22Rv1 (cell line): ENCODE results near the gene RIMS4.
A peak's percentile ranks its signal among the peaks of the same experiment; 100 is the strongest.

ENCODE experiments used
- ZFX ChIP-seq: fragments of 450-650 bp; IDR thresholded peaks from 2 replicates; pipeline ENCODE4 v1.6.1; 2017; ENCODE audit warnings: antibody characterized with exemption, borderline replicate concordance
- TF ChIP-seq, protein P1 (sequence below): fragments of 450-650 bp; IDR thresholded peaks from 2 replicates; pipeline ENCODE4 v1.5.1; 2017; ENCODE audit warnings: mild to moderate bottlenecking

DNA sequence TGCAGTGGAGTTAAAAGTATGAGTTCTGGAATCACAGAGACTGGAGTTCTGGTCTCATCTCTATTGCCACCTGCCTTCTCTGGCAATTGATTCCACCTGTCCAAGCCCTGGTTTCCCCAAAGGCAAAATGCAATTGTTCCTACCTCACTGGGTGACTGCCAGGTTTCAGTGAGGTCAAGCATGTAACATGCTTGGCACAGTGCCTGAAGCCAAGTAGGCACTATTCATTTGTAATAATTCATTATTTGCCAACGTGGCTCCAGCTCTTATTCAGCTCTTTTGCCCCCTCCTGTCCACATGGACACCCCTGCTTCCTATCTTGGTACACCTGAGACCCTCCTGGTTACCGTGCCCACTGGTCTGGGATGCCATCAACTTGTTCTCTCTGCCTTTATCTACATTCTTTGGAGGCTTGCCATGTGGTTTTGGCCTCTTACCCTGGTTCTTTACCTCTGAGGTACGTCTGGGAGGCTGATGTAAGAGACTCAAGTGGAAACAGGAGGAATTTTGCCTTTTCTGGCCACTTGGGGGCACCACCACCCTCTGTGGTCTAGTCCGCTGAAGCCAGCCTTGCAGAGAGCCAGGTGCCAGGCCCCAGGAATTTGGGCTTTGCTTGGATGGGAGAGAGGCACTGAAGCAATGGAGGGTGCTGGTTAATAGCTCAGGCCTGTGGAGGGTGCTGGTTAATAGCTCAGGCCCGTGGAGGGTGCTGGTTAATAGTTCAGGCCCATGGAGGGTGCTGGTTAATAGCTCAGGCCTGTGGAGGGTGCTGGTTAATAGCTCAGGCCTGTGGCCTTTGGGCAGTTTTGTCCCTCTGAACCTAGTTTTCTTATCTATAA is 63.0 kb downstream of the RIMS4 start:
- TF ChIP-seq, protein P1, sequence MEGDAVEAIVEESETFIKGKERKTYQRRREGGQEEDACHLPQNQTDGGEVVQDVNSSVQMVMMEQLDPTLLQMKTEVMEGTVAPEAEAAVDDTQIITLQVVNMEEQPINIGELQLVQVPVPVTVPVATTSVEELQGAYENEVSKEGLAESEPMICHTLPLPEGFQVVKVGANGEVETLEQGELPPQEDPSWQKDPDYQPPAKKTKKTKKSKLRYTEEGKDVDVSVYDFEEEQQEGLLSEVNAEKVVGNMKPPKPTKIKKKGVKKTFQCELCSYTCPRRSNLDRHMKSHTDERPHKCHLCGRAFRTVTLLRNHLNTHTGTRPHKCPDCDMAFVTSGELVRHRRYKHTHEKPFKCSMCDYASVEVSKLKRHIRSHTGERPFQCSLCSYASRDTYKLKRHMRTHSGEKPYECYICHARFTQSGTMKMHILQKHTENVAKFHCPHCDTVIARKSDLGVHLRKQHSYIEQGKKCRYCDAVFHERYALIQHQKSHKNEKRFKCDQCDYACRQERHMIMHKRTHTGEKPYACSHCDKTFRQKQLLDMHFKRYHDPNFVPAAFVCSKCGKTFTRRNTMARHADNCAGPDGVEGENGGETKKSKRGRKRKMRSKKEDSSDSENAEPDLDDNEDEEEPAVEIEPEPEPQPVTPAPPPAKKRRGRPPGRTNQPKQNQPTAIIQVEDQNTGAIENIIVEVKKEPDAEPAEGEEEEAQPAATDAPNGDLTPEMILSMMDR: peak; percentile 83
- TF ChIP-seq ZFX: no peak
